ENCODE data around the gene PGAM2. TPM values are rescaled to one million over a fixed set of nuclear protein-coding genes. Genes with fewer than 3 reads are reported as not detected.
A peak's percentile ranks its signal among the peaks of the same experiment; 100 is the strongest.
"Not testable (repeated sequence)": the region's sequence is repeated elsewhere in the genome, so short reads cannot be mapped to it uniquely, and the experiment has no call there.

The PGAM2 gene
- total RNA-seq, 2 experiments from 2014 or later, result not detected

DNA sequence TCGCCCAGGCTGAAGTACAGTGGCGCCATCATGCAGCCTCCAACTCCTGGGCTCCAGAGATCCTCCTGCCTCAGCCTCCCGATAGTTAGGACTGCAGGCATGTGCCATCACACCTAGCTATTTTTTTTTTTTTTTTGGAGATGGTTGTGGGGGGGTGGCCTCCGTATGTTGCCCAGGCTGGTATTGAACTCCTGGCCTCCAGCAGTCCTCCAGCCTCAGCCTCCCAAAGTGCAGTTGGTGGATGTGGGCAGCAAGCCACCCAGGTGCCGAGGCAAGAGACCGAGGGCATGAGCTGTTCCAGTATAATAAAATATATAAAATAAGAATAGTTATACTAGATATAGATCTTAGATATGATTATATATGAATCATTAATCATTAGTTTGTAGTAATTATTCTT, 45.5 kb downstream of the PGAM2 start:
- not testable (repeated sequence) for ATAC-seq; H3K27ac Mint-ChIP-seq; H3K27me3 Mint-ChIP-seq; H3K36me3 Mint-ChIP-seq (ENCODE audit: low read depth); H3K9me3 Mint-ChIP-seq (ENCODE audit: low read depth); H3K4me3 Mint-ChIP-seq; DNase-seq
- POLR2A ChIA-PET, result interaction anchor here (0.6 to 1.3 kb wide), 2 partner anchors 27 to 471 kb away, joined by 3 to 5 read pairs; no protein-coding TSS in a partner anchor
- peaks cover 35% of the 10 kb centered on the region for H3K4me1 Mint-ChIP-seq
- CTCF ChIA-PET, result interaction anchor here (0.6 to 1.2 kb wide), 3 partner anchors 27 to 174 kb away, joined by 3 to 4 read pairs (median 3); no protein-coding TSS in a partner anchor
- intact Hi-C loops (cut with DNase I, micrococcal nuclease), result loop anchor here (1.0 to 10.0 kb wide), 8 partner anchors 20 to 965 kb away; partner anchors contain the start of genes DBNL (in 2 of the 2), POLM (in 2 of the 2), POLD2 (in 1 of the 2) and YKT6 (in 1 of the 2)

DNA sequence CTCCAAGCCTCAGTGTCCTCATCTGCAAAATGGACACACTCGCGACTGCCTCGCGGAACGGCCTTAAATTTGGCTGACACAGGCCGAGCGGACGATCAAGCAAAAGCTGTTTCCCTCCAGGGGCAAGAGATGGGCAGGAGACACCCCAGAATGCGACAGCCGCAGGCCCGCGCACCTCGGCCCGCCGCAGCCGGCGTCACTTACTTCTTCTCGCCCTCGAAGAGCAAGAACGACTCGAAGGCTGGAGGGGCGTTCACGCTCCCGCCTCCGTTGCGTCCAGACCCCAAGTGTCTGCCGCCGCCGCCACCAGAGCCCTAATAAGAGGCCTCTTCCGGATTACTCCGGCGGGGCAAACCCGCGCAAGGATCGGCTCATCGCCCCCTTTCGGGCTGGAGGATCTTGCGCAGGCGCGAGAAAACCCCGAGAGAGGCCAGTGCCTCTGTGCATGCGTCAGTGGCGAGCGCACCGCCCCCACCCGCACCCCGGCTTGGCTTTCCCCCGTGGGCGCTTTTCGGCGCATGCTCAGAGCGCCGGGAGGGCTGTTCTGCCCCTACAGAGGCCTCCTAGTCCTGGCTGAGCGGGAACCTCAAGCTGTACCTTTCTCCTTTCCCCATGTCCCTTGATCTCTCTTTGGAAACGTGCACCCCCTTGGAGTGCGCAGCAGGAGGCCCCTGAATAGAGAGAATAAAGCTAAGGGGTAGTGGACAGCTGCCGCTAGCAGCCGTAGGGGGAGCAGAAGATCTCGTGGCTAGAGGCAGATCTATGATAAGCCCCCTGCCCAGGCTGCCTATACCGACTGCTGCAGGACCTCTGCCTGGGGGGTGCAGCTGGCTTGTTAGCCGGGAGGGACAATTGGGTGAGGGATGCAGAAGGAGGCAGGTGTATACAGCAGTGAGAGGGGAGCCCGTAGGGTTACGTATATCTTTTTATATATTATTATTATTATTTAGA, 46.2 kb downstream of the PGAM2 start:
- not testable (repeated sequence) for H3K36me3 Mint-ChIP-seq (ENCODE audit: low read depth); H3K9me3 Mint-ChIP-seq (ENCODE audit: low read depth); H3K27me3 Mint-ChIP-seq
- Mint-ChIP-seq H3K27ac (peak overlapping the region; percentile 83), H3K4me1 (peaks cover 35% of the 10 kb centered on the region), H3K4me3 (peak overlapping the region; percentile 91)
- CTCF ChIA-PET, result interaction anchor here (0.6 to 1.2 kb wide), 3 partner anchors 28 to 175 kb away, joined by 3 to 4 read pairs (median 3); no protein-coding TSS in a partner anchor
- DNase-seq, result peak; percentile 99
- POLR2A ChIA-PET, result interaction anchor here (0.6 to 1.3 kb wide), 3 partner anchors 28 to 472 kb away, joined by 3 to 5 read pairs (median 3); no protein-coding TSS in a partner anchor
- intact Hi-C loops (cut with DNase I, micrococcal nuclease), result loop anchor here (1.0 kb wide), 5 partner anchors 21 to 181 kb away; partner anchors contain the start of genes DBNL (in 2 of the 2), POLD2 (in 1 of the 2), POLM (in 1 of the 2) and YKT6 (in 1 of the 2)
- peak; percentile 82 for ATAC-seq

DNA sequence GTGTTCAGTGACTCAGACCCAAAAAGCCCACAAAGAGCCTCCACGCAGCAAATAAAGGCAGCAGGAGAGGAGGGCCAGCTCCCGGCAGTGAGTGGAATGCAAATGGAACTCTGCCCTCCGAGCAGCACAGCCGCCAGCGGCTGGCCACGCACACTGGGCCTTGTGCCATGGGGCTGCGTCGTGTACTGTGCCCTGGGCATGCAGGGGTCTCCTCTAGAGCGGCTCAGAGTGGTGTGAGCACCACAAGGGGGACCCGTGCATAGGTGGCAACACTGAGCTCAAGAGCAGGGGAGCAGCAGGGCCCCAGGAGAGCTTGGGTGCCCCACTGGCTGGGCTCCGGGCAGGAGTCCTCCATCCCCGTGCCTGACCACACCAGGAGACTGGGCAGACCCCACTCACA, 50.3 kb downstream of the PGAM2 start:
- H3K27ac Mint-ChIP-seq; CTCF ChIA-PET; DNase-seq; intact Hi-C loops (cut with DNase I, micrococcal nuclease); ATAC-seq; H3K9me3 Mint-ChIP-seq (ENCODE audit: low read depth); H3K27me3 Mint-ChIP-seq; POLR2A ChIA-PET; H3K4me1 Mint-ChIP-seq; H3K4me3 Mint-ChIP-seq; H3K36me3 Mint-ChIP-seq (ENCODE audit: low read depth): not testable (repeated sequence)

Small RNAs within 50 kb of the gene (microRNA-seq; reads per million reads assigned to microRNA genes)
- gene MIR6837 (ENCODE audit: borderline replicate concordance) (not detected), gene MIR6838 (ENCODE audit: borderline replicate concordance) (1.1 reads per million)

Other genes starting within 250 kb of the PGAM2 start
- gene MRPS24, start 196.1 kb downstream of the PGAM2 start, total RNA-seq, result 100 to 1,000 TPM; 121 to 149 TPM
- 10 to 100 TPM; 22.2 to 23.0 TPM for gene URGCP, start 159.0 kb downstream of the PGAM2 start, total RNA-seq
- gene UBE2D4, start 139.1 kb downstream of the PGAM2 start, total RNA-seq, result 10 to 100 TPM; 10.1 to 10.7 TPM
- not detected for gene SPDYE1, start 67.7 kb downstream of the PGAM2 start, total RNA-seq
- 100 to 1,000 TPM; 106 to 117 TPM for gene DBNL, start 20.9 kb downstream of the PGAM2 start, total RNA-seq
- 10 to 100 TPM; 27.0 to 29.9 TPM for gene POLM, start 17.0 kb upstream of the PGAM2 start, total RNA-seq
- gene AEBP1, start 38.8 kb upstream of the PGAM2 start, total RNA-seq, result 10 to 100 TPM; 18.2 to 18.3 TPM
- 100 to 1,000 TPM; 250 to 347 TPM for gene POLD2, start 58.0 kb upstream of the PGAM2 start, total RNA-seq
- not detected for gene MYL7, start 75.8 kb upstream of the PGAM2 start, total RNA-seq
- 1 to 10 TPM in 1 of 2 experiments, under 1 TPM in 1; 0.53 to 1.3 TPM for gene GCK, start 123.9 kb upstream of the PGAM2 start, total RNA-seq
- 10 to 100 TPM; 51.0 to 51.3 TPM for gene YKT6, start 135.4 kb upstream of the PGAM2 start, total RNA-seq